ENCODE results near the gene CDK5. TPM values are rescaled to one million over a fixed set of nuclear protein-coding genes. Genes with fewer than 3 reads are reported as not detected.

Gene CDK5
- total RNA-seq, 1 donor from 2014 or later, result 5.5 TPM

Other genes with a start within 250 kb of the CDK5 start
- 1.5 TPM for gene AOC1, start 205.4 kb downstream of the CDK5 start, total RNA-seq
- gene KCNH2, start 79.6 kb downstream of the CDK5 start, total RNA-seq, result 17.7 TPM
- 50.7 TPM for gene NOS3, start 66.9 kb downstream of the CDK5 start, total RNA-seq
- 0.55 TPM for gene ATG9B, start 33.4 kb downstream of the CDK5 start, total RNA-seq
- gene ABCB8, start 29.4 kb downstream of the CDK5 start, total RNA-seq, result 32.4 TPM
- gene ASIC3, start 9.4 kb downstream of the CDK5 start, total RNA-seq, result 0.34 TPM
- 74.2 TPM for gene SLC4A2, start 1.7 kb upstream of the CDK5 start, total RNA-seq
- gene FASTK, start 22.9 kb upstream of the CDK5 start, total RNA-seq, result 91.7 TPM
- 24.9 TPM for gene TMUB1, start 25.6 kb upstream of the CDK5 start, total RNA-seq
- 178 TPM for gene AGAP3, start 28.6 kb upstream of the CDK5 start, total RNA-seq
- not detected for gene GBX1, start 109.8 kb upstream of the CDK5 start, total RNA-seq
- not detected for gene ASB10, start 129.4 kb upstream of the CDK5 start, total RNA-seq
- not detected for gene H2BK1, start 152.6 kb upstream of the CDK5 start, total RNA-seq
- gene ABCF2, start 169.3 kb upstream of the CDK5 start, total RNA-seq, result 33.9 TPM
- gene CHPF2, start 174.6 kb upstream of the CDK5 start, total RNA-seq, result 43.0 TPM
- gene SMARCD3, start 190.8 kb upstream of the CDK5 start, total RNA-seq, result 67.4 TPM

Measured in ureter (tissue), 1 donor.